NB4 (cell line): Measurements from ENCODE around the gene CYP2D6.
"Not testable (repeated sequence)": the region's sequence is repeated elsewhere in the genome, so short reads cannot be mapped to it uniquely, and the experiment has no call there.

Experiments used
- DNase-seq: peaks from one replicate; pipeline ENCODE4 v3.0.0; 2010; ENCODE audit warnings: low read depth
- H3K4me3 ChIP-seq: one replicate; pipeline ENCODE4 v1.5.1; 2011; ENCODE audit warnings: mild to moderate bottlenecking, low read depth, low read length, moderate library complexity
- CTCF ChIP-seq: IDR thresholded peaks from one replicate; pipeline ENCODE4 v1.5.1; 2012; ENCODE audit warnings: low read depth, low read length
- MAX ChIP-seq: IDR thresholded peaks from 2 replicates; pipeline ENCODE4 v1.6.1; 2011; ENCODE audit warnings: low read depth, low read length
- MYC ChIP-seq: IDR thresholded peaks from 2 replicates; pipeline ENCODE4 v1.6.1; 2011; ENCODE audit warnings: low read depth, low read length
- POLR2A ChIP-seq: IDR thresholded peaks from 2 replicates; pipeline ENCODE4 v1.6.1; 2011; ENCODE audit warnings: mild to moderate bottlenecking; ENCODE audit not compliant: insufficient read length; ENCODE audit errors: extremely low read depth

The CYP2D6 gene

DNA sequence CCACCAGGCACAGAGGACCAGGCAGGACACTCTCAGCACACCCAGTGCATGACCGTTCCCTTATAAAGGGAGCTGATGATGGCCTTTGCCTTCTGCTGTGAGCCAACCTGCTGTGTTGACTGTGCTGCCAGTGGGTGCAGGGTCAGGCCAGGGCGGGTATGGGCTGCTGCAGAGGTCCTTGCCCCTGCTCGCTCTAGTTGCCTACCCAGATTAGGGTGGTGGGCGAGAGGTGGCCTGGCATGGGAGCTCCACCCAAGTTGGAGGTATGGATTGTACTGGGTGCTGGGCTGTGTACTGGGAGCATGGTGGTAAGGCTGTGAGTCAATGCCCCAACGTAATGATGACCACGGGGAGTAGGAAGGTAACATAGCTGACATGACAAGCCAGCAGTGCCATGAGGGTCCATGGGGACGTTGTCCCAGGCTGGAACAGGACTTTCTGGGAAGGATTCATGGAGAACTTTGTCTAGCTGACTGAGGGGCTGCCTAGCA, 24.5 kb upstream of the CYP2D6 start:
- no peak for TF ChIP-seq POLR2A
- no peak for TF ChIP-seq MAX
- DNase-seq = no peak
- no peak overlapping the region for H3K4me3 ChIP-seq

- TF ChIP-seq CTCF (no peak), MAX (no peak), MYC (no peak), POLR2A (no peak)
- DNase-seq = no peak
- H3K4me3 ChIP-seq = no peak overlapping the region
These were observed 23.9 kb upstream of the CYP2D6 start for GRCh38 chr22:42154293-42155052.

GRCh38 chr22:42152661-42153270, 22.2 kb upstream of the CYP2D6 start:
- no peak overlapping the region for H3K4me3 ChIP-seq
- no peak for DNase-seq
- TF ChIP-seq MAX (no peak), MYC (no peak), POLR2A (no peak), CTCF (no peak)

GRCh38 chr22:42151924-42152635, 21.5 kb upstream of the CYP2D6 start:
- DNase-seq = no peak
- no peak for TF ChIP-seq POLR2A
- no peak for TF ChIP-seq CTCF
- TF ChIP-seq MAX = no peak
- no peak for TF ChIP-seq MYC

DNA sequence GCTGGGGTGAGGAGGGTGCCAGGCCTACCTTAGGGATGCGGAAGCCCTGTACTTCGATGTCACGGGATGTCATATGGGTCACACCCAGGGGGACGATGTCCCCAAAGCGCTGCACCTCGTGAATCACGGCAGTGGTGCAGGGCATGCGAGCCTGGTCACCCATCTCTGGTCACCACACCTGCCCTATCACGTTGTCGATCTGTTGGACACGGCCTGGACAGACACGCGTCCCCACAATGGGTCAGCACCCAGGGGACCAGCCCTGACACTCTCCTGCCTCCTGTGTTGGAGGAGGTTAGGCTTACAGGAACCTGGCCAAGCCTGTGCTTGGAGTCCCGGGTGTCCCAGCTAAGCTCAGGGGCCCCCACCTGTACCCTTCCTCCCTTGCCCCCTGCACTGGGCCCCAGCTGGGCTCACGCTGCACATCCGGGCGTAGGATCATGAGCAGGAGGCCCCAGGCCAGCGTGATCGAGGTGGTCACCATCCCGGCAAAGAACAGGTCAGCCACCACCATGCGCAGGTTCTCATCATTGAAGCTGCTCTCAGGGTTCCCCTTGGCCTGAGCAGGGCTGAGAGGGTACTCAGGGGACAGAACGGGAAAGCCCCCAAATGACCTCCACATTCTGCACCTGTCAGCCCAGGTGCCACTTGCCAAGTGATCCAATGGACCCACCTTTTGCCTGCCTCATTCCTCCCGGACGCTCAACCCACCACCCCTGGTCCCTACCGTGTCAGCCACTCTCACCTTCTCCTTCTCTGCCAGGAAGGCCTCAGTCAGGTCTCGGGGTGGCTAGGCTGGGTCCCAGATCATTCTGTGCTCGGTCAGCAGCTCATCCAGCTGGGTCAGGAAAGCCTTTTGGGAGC, 20.3 kb upstream of the CYP2D6 start:
- no peak for DNase-seq
- no peak overlapping the region for H3K4me3 ChIP-seq
- no peak for TF ChIP-seq MAX
- TF ChIP-seq POLR2A = no peak
- TF ChIP-seq MYC = no peak
- TF ChIP-seq CTCF = no peak

More at GRCh38 chr22:42151924-42152635, 21.5 kb upstream of the CYP2D6 start:
- no peak overlapping the region for H3K4me3 ChIP-seq

- H3K4me3 ChIP-seq, DNase-seq: not testable (repeated sequence)
These were observed 19.2 kb upstream of the CYP2D6 start for GRCh38 chr22:42149798-42150197.
